K562 (cell line): ENCODE measurements around the gene VHLL. TPM values are rescaled to one million over a fixed set of nuclear protein-coding genes. Genes with fewer than 3 reads are reported as not detected.

Experiments used
- ATAC-seq: fragments of 200-7000 bp; cut with Tn5 transposase; 3 replicates; pipeline ENCODE4 v1.9.1; 2020; ENCODE audit warnings: moderate library complexity
- BruUV-seq: library from RNA; stranded (reverse); fragments of 400-500 nt; replicated peaks from 2 replicates; lab custom pipeline; 2021; lab: Mats Ljungman, UMichigan
- CTCF ChIA-PET: fragments of 300-600 bp; formaldehyde crosslinking; extraction: SDS; loops from one replicate; lab custom pipeline; 2021; ENCODE audit warnings: low intra/inter-chr PET ratio; lab: Yijun Ruan, JAX
- POLR2A ChIA-PET: fragments of 300-600, 350-650 bp; sonication (Branson Sonifier 250); formaldehyde crosslinking; extraction: SDS; loops from one replicate; lab custom pipeline; 2021; ENCODE audit warnings: antibody characterized with exemption, inconsistent platforms; lab: Yijun Ruan, JAX
- DNase-seq, 4 experiments: peaks; one replicate each; pipeline versions ENCODE4 v3.0.0 to v3.0.0-alpha.2; 2011 to 2018; ENCODE audit warnings: low spot score in 3 of 4, mixed read lengths in 3 of 4; ENCODE audit errors: extremely low read depth in 1 of 4
- FAIRE-seq: peaks from 2 replicates; lab custom pipeline; 2011; peaks lifted over from hg19 to GRCh38; lab: Jason Lieb, UNC
- H2AFZ ChIP-seq: 2 replicates; pipeline ENCODE4 v1.6.0; 2011; ENCODE audit warnings: low read depth, low read length, control low read depth, inconsistent platforms
- H3K27ac ChIP-seq: fragments of 200-600 bp; 3 replicates; pipeline ENCODE4 v1.8.0; 2011; ENCODE audit warnings: low read depth, mild to moderate bottlenecking, control low read depth, inconsistent platforms, low read length, moderate library complexity, mixed read lengths; ENCODE audit errors: extremely low read depth
- H3K27me3 ChIP-seq, 2 experiments: fragments of 300-600 bp in 1 of 2; 2 replicates in 1 of 2; 3 replicates in 1 of 2; pipeline versions ENCODE4 v1.6.0 to v1.8.0; 2011; ENCODE audit warnings: inconsistent platforms in 2 of 2, low read length in 2 of 2, mild to moderate bottlenecking in 1 of 2, mixed read lengths in 1 of 2, moderate library complexity in 1 of 2; ENCODE audit not compliant: control insufficient read depth in 2 of 2, insufficient read depth in 2 of 2
- H3K36me3 ChIP-seq: fragments of 300-600 bp; 3 replicates; pipeline ENCODE4 v1.8.0; 2011; ENCODE audit warnings: mild to moderate bottlenecking, low read length, inconsistent platforms; ENCODE audit not compliant: control insufficient read depth, insufficient read depth
- H3K4me1 ChIP-seq, 2 experiments: fragments of 200-600 bp in 1 of 2; replicated peaks in 1 of 2; 2 replicates in 1 of 2; 3 replicates in 1 of 2; pipeline versions ENCODE4 v1.5.1 to v1.8.0; 2011; ENCODE audit warnings: inconsistent platforms in 2 of 2, low read length in 2 of 2, mild to moderate bottlenecking in 1 of 2, mixed read lengths in 1 of 2, moderate library complexity in 1 of 2; ENCODE audit not compliant: control insufficient read depth in 2 of 2, insufficient read depth in 2 of 2
- H3K4me2 ChIP-seq: 2 replicates; pipeline ENCODE4 v1.6.1; 2011; ENCODE audit warnings: low read length, control low read depth, inconsistent platforms, mixed read lengths; ENCODE audit not compliant: insufficient read depth
- H3K4me3 ChIP-seq: fragments of 200-600 bp; sonication (generic), shearing (Covaris generic); 2 replicates; pipeline ENCODE4 v1.5.1; 2016; ENCODE audit warnings: control low read depth, inconsistent platforms
- H3K79me2 ChIP-seq: fragments of 200-600 bp; 3 replicates; pipeline ENCODE4 v1.8.0; 2011; ENCODE audit warnings: low read length, inconsistent platforms; ENCODE audit not compliant: control insufficient read depth, insufficient read depth
- H3K9ac ChIP-seq, 2 experiments: 2 replicates each; pipeline versions ENCODE4 v1.6.0 to v1.6.1; 2011; ENCODE audit warnings: low read depth in 2 of 2, low read length in 2 of 2, control low read depth in 1 of 2, inconsistent platforms in 1 of 2, mild to moderate bottlenecking in 1 of 2, mixed read lengths in 1 of 2; ENCODE audit not compliant: insufficient read depth in 1 of 2
- H3K9me1 ChIP-seq: one replicate; pipeline ENCODE4 v1.6.0; 2011; ENCODE audit warnings: inconsistent platforms, mild to moderate bottlenecking, low read length, moderate library complexity; ENCODE audit not compliant: control insufficient read depth, insufficient read depth
- H3K9me3 ChIP-seq: replicated peaks from 2 replicates; pipeline ENCODE4 v1.5.1; 2011; ENCODE audit warnings: low read depth, low read length, inconsistent platforms; ENCODE audit not compliant: control insufficient read depth, insufficient read depth
- H4K20me1 ChIP-seq: replicated peaks from 2 replicates; pipeline ENCODE4 v1.6.1; 2011; ENCODE audit warnings: low read length, inconsistent platforms, mixed read lengths; ENCODE audit not compliant: control insufficient read depth, insufficient read depth
- CREM ChIP-seq: IDR thresholded peaks from 2 replicates; pipeline ENCODE4 v1.6.1; 2014; ENCODE audit warnings: antibody characterized with exemption, low read depth
- MXI1 ChIP-seq: IDR thresholded peaks from 2 replicates; pipeline ENCODE4 v1.6.1; 2011; ENCODE audit warnings: low read depth, mild to moderate bottlenecking, improper control_type of control experiment, low read length
- NFIX ChIP-seq: fragments of 250-450 bp; sonication (Bioruptor Pico); IDR thresholded peaks from 2 replicates; pipeline ENCODE4 v1.4.0; 2020; ENCODE audit warnings: low read depth, mild to moderate bottlenecking, moderate library complexity
- NKRF ChIP-seq: fragments of 450-650 bp; IDR thresholded peaks from 2 replicates; pipeline ENCODE4 v1.6.1; 2016; ENCODE audit warnings: borderline replicate concordance
- SIN3A ChIP-seq, 2 experiments: fragments of 150-350 bp in 1 of 2; IDR thresholded peaks; 2 replicates each; pipeline ENCODE4 v1.6.1; 2011 to 2016; ENCODE audit warnings: borderline replicate concordance in 2 of 2, low read depth in 2 of 2, low read length in 2 of 2, mild to moderate bottlenecking in 2 of 2, moderate library complexity in 2 of 2; ENCODE audit not compliant: control insufficient read depth in 1 of 2
- USF1 ChIP-seq: sonication (generic); formaldehyde crosslinking; IDR thresholded peaks from 2 replicates; pipeline ENCODE4 v1.9.0; 2022; ENCODE audit warnings: mild to moderate bottlenecking, missing genetic modification reagents
- YY1 ChIP-seq, 3 experiments: IDR thresholded peaks; 2 replicates each; pipeline ENCODE4 v1.6.1; 2011; ENCODE audit warnings: low read length in 2 of 3, mild to moderate bottlenecking in 2 of 3, moderate library complexity in 2 of 3, borderline replicate concordance in 1 of 3, control low read depth in 1 of 3, low read depth in 1 of 3; ENCODE audit not compliant: insufficient read depth in 3 of 3, insufficient replicate concordance in 2 of 3, control insufficient read depth in 1 of 3, insufficient read length in 1 of 3; ENCODE audit errors: extremely low read depth in 1 of 3
- ZFPM2 ChIP-seq: fragments of 250-450 bp; sonication (Bioruptor Pico); IDR thresholded peaks from 2 replicates; pipeline ENCODE4 v1.5.1; 2022; ENCODE audit warnings: mild to moderate bottlenecking
- ZNF407 ChIP-seq: fragments of 450-650 bp; IDR thresholded peaks from 2 replicates; pipeline ENCODE4 v1.6.1; 2016; ENCODE audit warnings: low read depth
- WGBS: fragments of 100-300 bp; shearing (Covaris generic); methylation state at CpG from one replicate; pipeline ENCODE4 v1.1.6; 2016; ENCODE audit warnings: low coverage, mixed read lengths; ENCODE audit not compliant: insufficient coverage; ENCODE audit errors: missing lambda C conversion rate; 5-methylcytosine and 5-hydroxymethylcytosine counted together
- in situ Hi-C: fragments of 300-500 bp; cut with MboI; formaldehyde crosslinking; loops from 4 replicates; pipeline ENCODE4 v1.15.0; 2018; ENCODE audit warnings: inconsistent platforms, mixed read lengths
- intact Hi-C: fragments of 100-400 bp; cut with micrococcal nuclease; formaldehyde crosslinking; loops from 2 replicates; pipeline ENCODE4 v1.14.2; 2022
- polyA plus RNA-seq, 8 experiments: library from polyadenylated mRNA; depleted of rRNA in 4 of 8; stranded (reverse) in 5 of 8; unstranded in 3 of 8; fragments of >200 nt; fragmentation: Nextera tagmentation in 2 of 8; fragmentation: Illumina TruSeq in 1 of 8; extraction: Ambion mirVana in 2 of 8; extraction: Trizol in 1 of 8; gene quantifications; 2 replicates each; pipeline versions ENCODE4 v1.2.1 to v1.2.3, GENCODE V29; 2011 to 2014; ENCODE audit warnings: inconsistent platforms in 1 of 8, missing spikeins in 1 of 8
- total RNA-seq, 7 experiments: library from RNA; depleted of rRNA in 6 of 7; stranded (reverse); fragments of >200 nt in 6 of 7; fragmentation: Illumina TruSeq in 2 of 7; extraction: Trizol in 2 of 7; gene quantifications; 2 replicates each; pipeline versions ENCODE4 v1.2.1 to v1.2.3, GENCODE V29; 2011 to 2021; ENCODE audit warnings: low replicate concordance in 1 of 7

VHLL gene
- total and polyA plus RNA-seq, 9 of the 15 experiments (the other 6 are each of a cell fraction or from before 2014, with no cell fraction given): not detected

- Histone ChIP-seq H3K27ac (peak overlapping the region; percentile 93), H3K4me1 (peaks cover 6 to 10% of the 10 kb centered on the region in 2 experiments; a peak in 4 of 5 replicates), H3K27me3 (no peaks in the 10 kb centered on the region), H3K9me1 (no peaks in the 10 kb centered on the region), H3K4me3 (peak overlapping the region; percentile 97), H3K36me3 (peaks cover 57% of the 10 kb centered on the region), H2AFZ (no peak overlapping the region), H3K9me3 (no peaks in the 10 kb centered on the region), H3K79me2 (peaks cover 52% of the 10 kb centered on the region), H3K4me2 (peak overlapping the region; percentile 100), H3K9ac (peak overlapping the region; percentile 91 to 97), H4K20me1 (peaks cover 11% of the 10 kb centered on the region; the same call in 1 of the 2 replicates)
- intact Hi-C loops: no loop called here
- BruUV-seq: no TSS peak
- 2% methylated on average over 8 of the region's 8 CpGs for WGBS
- FAIRE-seq (no peak), DNase-seq (peak; percentile 62 to 85 (median 70)), ATAC-seq (peak; percentile 73)
- ChIA-PET POLR2A (interaction anchor here (0.6 to 6.3 kb wide), 10 partner anchors 11 to 157 kb away, joined by 3 to 63 read pairs (median 4); partner anchors contain the start of gene GLMP), CTCF (no interaction called here)
- in situ Hi-C loops: no loop called here
- TF ChIP-seq ZFPM2 (no peak), MXI1 (peak; percentile 100), NKRF (peak; percentile 98), ZNF407 (no peak), NFIX (CRISPR knock-in tag) (no peak), SIN3A (IDR thresholded peaks at IDR 0.05; ENCODE audit: borderline replicate concordance in 2 of 2, control insufficient read depth in 1 of 2, low read depth in 2 of 2, low read length in 2 of 2) (peak; percentile 97 to 100), CREM (peak; percentile 72), YY1 (IDR thresholded peaks at IDR 0.05; ENCODE audit: borderline replicate concordance in 1 of 3, control insufficient read depth in 1 of 3, extremely low read depth in 1 of 3, insufficient read depth in 3 of 3, insufficient read length in 1 of 3, insufficient replicate concordance in 2 of 3, low read depth in 1 of 3, low read length in 2 of 3) (peak in 1 of 3 experiments; percentile 21), USF1 (CRISPR knock-in tag) (peak; percentile 78)
Observed at GRCh38 chr1:156281281-156281680, 17.8 kb downstream of the VHLL start.
